Measurements from ENCODE around the gene ANKRD65.
"Not testable (repeated sequence)": the region's sequence is repeated elsewhere in the genome, so short reads cannot be mapped to it uniquely, and the experiment has no call there.

ANKRD65 gene

DNA sequence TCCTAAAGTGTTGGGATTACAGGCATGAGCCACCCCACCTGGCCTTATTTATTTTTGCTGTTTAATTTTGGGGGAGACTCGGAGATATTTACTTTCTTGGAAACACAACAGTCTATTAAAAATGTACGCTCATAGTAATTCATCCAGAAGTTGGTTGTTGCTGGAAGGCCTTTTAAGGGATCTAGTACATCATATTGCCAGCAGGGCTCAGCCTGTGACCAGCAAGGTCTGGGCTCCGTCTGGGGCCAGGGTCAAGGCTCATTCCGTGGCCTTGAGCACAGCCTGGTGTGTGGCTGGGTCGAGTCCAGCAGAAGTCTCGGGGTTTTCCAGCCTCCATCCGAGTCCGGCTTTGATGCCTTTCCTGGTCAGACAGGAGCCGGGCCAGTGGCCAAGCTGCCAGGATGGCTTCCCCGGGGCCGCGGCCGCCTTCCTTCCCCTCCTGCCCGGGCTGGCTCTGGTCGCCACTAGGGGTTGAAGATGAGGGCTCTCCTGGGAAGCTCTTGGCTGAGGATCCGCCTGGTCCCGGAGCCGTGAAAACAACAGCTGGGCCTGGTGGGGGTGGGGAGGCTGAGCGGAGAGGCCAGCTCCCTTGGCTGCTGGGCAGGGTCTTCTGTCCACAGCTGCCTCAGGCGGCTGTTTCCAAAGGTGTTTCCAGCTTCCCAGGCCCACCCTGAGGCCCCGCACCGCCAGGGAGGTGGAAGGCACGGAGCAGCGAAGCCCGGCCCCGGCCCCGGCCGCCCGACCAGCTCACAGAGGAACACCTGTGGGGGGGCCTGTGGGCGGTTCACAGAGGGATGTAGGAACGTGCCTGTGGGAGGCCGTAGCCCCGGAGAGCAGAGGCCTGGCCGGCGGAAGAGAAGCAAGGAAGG is 9.3 kb upstream of the ANKRD65 start:
- no peak for DNase-seq

DNA sequence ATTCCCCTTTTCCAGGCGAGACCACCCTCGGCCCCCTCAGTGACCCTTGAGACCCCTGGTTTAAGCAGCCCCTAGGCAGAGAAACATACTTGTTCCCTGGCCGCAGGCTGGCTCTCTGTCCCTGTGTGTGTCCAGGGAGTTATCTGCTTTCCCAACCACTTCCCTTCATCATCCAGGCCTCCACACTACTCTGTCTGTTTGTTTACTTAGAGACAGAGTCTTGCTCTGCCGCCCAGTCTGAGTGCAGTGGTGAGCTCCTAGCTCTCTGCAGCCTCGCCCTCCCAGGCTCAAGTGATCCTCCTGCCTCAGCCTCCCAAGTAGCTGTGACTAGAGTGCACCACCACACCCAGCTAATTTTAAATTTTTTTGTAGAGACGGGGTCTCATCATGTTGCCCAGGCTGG is 8.6 kb upstream of the ANKRD65 start:
- DNase-seq: no peak

DNA sequence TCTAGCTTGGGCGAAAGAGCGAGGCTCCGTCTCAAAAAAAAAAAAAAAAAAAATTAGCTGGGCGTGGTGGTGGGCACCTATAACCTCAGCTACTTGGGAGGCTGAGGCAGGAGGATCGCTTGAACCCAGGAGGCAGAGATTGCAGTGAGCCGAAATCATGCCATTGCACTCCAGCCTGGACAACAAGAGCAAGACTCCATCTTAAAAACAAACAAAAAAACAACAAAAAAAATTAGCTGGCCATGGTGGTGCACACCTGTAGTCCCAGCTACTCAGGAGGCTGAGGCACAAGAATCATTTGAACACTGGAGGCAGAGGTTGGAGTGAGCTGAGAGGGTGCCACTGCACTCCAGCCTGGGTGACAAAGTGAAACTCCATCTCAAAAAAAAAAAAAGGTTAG is 7.9 kb upstream of the ANKRD65 start:
- DNase-seq: not testable (repeated sequence)

GRCh38 chr1:1428174-1428573 is 7.1 kb upstream of the ANKRD65 start:
- DNase-seq: no peak

DNA sequence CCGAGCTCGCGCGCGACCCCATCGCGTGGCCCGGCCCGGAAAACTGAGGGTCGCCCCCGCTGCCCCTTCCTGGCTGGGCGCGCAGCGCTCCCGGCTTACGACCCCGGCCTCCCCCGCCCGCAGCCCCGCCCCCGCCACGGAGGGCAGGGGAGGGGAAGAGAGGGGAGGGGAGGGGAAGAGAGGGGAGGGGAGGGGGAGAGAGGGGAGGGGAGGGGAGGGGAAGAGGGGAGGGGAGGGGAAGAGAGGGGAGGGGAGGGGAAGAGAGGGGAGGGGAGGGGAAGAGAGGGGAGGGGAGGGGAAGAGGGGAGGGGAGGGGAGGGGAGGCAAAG is 6.7 kb upstream of the ANKRD65 start:
- DNase-seq: no peak

DNA sequence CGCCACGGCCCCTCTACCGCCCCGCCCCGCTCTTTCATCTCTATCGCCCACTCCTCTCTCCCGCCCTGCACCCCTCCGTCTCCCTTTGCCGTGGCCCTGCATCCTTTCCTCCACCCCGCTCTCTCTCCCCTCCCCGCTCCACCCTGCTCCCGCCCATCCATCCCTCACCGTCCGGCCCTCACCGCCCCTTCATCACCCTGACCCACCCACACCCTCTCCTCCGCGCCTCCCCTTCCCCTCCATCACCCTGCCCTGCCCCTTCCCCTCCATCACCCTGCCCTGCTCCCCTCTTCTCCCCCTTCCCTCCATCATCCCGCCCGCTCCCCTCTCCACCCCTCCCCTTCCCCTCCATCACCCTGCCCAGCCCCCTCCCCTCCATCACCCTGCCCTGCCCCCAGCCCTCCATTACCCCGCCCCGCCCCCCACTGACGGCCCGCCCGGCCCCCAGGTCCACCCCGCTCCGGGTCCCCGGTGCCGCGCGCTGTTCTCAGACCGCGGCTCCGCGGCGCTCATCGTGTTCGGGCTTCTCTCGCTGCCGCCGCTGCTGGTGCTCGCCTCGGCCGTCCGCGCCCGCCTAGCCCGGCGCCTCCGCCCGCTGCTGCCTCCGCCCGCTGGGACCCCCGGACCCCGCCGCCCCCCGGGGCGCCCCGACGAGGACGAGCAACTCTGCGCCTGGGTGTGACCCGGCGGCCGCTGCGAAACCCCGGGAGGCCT is 6.2 kb upstream of the ANKRD65 start:
- DNase-seq: no peak

DNA sequence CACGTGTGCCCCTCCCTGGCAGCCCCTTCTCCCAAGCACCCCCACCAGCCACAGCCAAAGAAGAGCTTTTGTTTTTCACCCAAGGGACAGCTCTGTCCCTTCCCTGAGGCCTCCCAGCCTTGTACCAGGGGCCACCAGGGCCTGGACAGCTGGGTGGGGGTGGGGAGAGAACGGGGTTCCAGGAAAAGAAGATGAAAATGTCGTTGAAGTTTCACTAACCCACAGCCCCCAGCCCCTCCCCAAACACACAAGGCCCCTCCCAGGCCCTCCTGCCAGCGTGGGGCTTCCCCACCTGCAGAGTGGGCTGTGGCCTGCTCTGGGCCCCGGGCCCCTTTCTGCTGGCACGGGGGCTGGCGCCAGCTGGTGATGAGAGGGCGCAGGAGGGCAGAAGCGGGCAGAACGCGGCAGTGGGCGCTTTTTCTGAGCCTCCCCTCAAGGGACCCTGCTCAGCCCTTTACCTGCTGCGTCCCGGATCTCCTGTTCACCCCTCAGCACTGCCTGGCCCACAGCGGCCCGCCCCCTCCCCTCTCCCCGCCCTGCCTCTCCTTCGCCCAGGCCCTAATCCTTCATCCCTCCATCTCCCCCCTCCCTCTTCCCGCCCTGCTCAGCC is 5.5 kb upstream of the ANKRD65 start:
- DNase-seq: no peak

DNA sequence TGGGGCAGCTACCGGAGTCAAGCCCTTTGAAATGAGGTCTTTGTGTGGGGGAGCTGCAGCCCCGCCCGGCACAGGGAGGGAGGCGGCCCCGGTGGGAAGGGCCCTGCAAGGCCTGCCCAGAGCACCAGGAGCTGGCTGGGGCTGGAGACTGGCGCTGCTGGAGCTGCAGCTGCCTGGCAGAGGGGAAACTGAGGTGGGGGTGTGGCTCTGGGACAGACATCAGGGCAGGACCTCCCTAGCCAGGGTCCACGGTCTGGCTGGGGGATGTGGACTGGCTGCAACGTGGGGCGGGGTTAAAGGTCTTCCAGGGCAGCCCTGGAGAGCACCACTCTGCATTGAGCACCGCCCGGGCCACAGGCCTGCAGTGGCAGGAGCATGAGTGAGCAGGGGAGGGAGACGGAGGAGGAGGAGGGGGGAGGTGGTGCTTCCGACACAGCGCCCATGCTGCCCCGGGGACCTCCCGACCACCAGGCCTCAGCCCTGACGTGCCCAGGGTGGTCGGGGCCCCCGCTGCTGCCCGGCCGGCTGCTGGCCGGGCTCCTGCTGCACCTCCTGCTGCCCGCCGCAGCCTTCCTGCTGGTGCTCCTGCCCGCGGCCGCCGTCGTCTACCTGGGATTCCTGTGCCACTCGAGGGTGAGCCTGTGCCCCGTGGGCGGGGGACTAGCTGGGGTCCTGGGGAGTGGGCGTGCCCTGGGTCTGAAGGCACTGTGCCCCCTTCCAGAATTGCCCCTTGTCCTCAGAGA is 4.8 kb upstream of the ANKRD65 start:
- DNase-seq: no peak

DNA sequence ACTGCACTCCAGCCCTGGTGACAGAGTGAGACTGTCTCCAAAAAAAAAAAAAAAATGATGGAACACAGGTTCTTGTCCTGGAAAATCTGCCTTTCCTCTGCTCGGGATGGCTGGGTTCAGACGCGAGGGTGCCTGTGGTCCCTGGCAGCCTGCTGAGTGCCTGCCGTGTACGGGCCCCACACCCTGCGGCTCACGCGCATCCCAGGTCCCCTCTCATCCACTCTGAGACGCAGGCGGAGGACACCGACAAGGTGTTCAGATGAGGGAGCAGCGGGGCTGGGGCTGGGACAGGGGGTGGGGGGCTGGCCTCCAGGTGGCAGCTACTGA is 4.3 kb upstream of the ANKRD65 start:
- DNase-seq: no peak

GRCh38 chr1:1424707-1425106 is 3.6 kb upstream of the ANKRD65 start:
- no peak for DNase-seq

- DNase-seq: no peak
Measured at GRCh38 chr1:1423245-1423597, 2.1 kb upstream of the ANKRD65 start.

- no peak for DNase-seq
Measured at GRCh38 chr1:1422465-1423244, 1.6 kb upstream of the ANKRD65 start.

DNA sequence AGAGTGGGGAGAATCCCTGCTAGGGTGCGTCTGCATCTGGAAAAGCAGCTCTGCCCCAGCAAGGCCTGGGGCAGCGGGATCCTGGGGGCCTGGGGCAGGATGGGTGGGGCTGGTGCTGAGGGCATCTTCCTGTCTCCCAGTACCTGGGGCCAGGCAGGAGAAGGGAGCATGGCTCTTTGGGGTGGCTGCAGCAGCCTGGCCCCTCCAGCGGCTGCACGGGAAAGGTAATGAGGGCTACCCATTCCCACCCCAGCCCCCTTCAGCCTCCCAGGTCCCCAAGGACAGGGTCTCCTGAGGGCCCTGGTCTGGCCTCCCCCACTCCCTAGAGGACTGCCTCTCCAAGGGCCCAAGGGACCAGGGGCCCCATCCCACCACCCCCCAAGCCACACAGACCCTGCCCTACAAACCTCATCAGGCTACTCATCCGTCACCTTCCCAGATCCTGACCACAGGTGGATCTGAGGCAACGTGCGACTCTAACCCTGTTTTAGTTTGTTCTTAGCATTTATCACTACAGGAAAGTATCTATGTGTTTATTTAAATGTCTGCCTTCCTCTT is 910 bp upstream of the ANKRD65 start:
- DNase-seq: no peak

GRCh38 chr1:1420654-1421141 is 378 bp downstream of the ANKRD65 start:
- no peak for DNase-seq

DNA sequence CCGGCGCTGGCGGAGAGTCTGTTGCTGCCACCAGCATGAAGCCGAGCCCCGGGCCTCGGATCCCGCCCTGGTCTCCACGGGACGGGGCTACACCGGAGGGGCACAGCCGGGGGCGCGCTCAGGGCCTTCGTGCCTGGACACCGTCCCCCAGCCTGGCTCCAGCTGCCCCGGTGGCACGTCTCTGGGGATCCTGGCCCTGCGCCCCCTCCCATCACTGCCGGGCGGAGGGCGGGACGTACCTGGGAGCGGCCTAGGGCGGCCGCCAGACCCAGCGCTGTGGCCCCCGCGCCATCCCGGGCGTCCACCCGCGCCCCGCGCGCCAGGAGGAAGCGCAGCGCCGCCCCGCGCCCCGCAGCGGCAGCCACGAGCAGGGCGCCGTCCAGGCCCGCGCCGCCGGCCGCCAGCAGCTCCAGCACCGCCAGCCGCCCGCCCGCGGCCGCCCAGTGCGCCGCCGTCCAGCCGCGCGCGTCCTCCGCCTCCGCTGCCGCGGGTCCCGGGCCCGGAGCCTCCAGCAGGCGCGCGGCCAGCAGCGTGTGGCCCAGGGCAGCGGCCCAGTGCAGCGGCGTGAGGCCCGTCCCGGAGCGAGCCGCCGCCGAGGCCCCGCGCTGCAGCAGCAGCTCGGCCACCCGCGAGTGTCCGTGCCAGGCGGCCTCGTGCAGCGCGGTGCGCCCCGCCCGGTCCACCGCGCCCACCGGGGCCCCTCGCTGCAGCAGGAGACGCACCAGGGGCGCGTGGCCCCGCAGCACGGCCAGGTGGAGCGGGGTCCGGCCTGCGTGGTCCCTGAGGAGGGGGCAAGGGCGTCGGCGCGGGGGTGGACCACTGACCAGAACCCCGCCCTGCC is 1.0 kb downstream of the ANKRD65 start:
- DNase-seq: no peak

DNA sequence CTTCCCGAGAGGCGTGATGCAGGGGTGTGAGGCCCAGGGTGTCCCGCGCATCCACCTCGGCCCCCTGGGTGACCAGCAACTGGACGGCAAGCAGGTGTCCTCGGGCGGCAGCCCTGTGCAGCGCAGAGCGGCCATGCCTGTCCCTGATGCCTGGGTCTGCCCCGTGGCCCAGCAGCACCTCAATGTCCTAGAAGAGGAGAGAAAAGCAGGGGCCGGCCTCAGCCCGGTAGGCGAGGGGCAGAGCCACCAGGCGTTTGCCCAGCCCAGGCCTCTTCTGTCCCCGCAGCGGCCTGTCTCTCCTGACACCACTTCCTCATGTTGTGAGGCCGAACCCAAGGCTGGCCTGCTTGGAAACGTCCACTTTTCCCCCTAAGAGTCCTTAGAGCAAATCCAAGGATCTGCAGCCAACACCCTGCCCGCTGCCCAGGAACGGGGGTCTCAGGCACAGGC is 1.7 kb downstream of the ANKRD65 start:
- DNase-seq: no peak

GRCh38 chr1:1418464-1419362 is 2.4 kb downstream of the ANKRD65 start:
- no peak for DNase-seq

- DNase-seq: peak; percentile 60
Measured at GRCh38 chr1:1417825-1418463, 3.1 kb downstream of the ANKRD65 start.

DNA sequence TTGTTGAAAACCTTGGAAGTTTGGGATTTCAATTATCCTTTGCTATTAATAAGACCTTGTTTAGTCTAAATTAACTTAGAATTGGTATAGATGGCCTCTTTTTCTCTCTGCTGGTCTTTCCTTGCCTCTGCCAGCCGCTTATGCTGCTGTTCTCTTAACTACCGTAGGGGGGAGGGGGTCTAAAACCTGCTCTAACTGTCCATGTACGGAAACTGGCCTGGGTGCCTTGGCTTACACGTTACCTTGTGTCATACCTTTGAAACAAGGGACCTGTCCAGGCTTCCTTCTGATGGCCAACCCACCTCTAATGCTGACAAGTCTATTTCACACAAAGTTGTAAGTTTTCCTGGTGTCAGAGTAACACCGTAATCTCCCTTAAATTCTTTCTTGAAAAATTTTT is 3.7 kb downstream of the ANKRD65 start:
- not testable (repeated sequence) for DNase-seq

DNA sequence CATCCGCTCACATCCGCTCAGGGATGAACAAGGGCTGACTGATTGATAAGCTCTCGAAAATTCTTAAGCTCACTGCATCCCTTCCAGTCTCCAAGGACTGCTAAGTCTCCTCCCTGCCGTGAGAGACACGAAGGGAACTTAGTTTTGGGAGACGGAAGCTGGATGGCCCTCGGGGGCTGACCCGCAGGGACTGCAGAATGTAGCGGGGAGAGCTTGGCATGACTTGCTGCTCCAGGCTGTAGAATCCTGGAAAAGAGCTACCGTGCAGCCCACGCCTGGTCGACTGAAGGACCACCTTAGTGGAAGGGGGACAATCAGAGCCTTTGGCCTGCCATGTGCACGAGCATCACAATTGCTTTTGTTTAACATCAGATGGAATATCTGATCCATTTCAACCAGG is 5.3 kb downstream of the ANKRD65 start:
- DNase-seq: no peak

All from activated CD4-positive, alpha-beta T cell treated with anti-CD3 and anti-CD28 coated beads, Interleukin-2, Interleukin-6, amounts not matched to agents 100 ng/mL and 50 ng/mL, durations not matched to agents 16 hours and 8 hours (primary cell).